HCT116 (cell line): ENCODE measurements around the gene CDC42BPB. TPM values are rescaled to one million over a fixed set of nuclear protein-coding genes. Genes with fewer than 3 reads are reported as not detected.

ENCODE experiments used
- ATAC-seq: fragments of 200-7000 bp; cut with Tn5 transposase; 2 replicates; pipeline ENCODE4 v1.9.1; 2020; ENCODE audit warnings: mild to moderate bottlenecking, moderate library complexity
- BruUV-seq: library from RNA; stranded (reverse); fragments of 400-500 nt; replicated peaks from 2 replicates; lab custom pipeline; 2021; lab: Mats Ljungman, UMichigan
- CTCF ChIA-PET: fragments of 300-600 bp; sonication (Branson Sonifier 250); formaldehyde crosslinking; loops from one replicate; lab custom pipeline; 2021; ENCODE audit warnings: antibody characterized with exemption; lab: Charles Lee
- POLR2A ChIA-PET: fragments of 300-600, 350-600 bp; sonication (Branson Sonifier 250); formaldehyde crosslinking; loops from one replicate; lab custom pipeline; 2021; ENCODE audit warnings: antibody characterized with exemption; lab: Charles Lee
- RAD21 ChIA-PET, 2 experiments: fragments of 300-600 bp; sonication (Branson Sonifier 250); formaldehyde crosslinking; loops; one replicate each; lab custom pipeline; 2023; ENCODE audit warnings: low total read pairs in 2 of 2; ENCODE audit not compliant: uncharacterized antibody in 2 of 2, unreplicated experiment in 2 of 2, low non-redundant PET in 1 of 2; lab: Charles Lee
- DNase-seq: peaks from one replicate; pipeline ENCODE4 v3.0.0-alpha.2; 2010; ENCODE audit warnings: low read depth, low spot score
- H2AFZ ChIP-seq: fragments of 200-600 bp; shearing (Covaris generic), sonication (generic); 2 replicates; pipeline ENCODE4 v1.6.1; 2017; ENCODE audit warnings: low read depth, mixed run types, mixed read lengths, antibody characterized with exemption, low read length; ENCODE audit not compliant: poor library complexity, severe bottlenecking
- H3K27ac ChIP-seq: 2 replicates; pipeline ENCODE4 v1.5.1; 2012; ENCODE audit warnings: low read depth, low read length
- H3K27me3 ChIP-seq: fragments of 200-600 bp; sonication (generic); 2 replicates; pipeline ENCODE4 v1.6.1; 2016; ENCODE audit warnings: mixed run types, low read length, mixed read lengths; ENCODE audit not compliant: insufficient read depth
- H3K36me3 ChIP-seq, 2 experiments: fragments of 200-500 bp in 1 of 2; fragments of 200-600 bp in 1 of 2; sonication (Bioruptor generic) in 1 of 2; sonication (generic) in 1 of 2; 2 replicates each; pipeline versions ENCODE4 v1.5.1 to v1.6.1; 2014 to 2016; ENCODE audit warnings: low read length in 2 of 2, inconsistent platforms in 1 of 2, mixed read lengths in 1 of 2, mixed run types in 1 of 2; ENCODE audit not compliant: insufficient read depth in 2 of 2, control insufficient read depth in 1 of 2
- H3K4me1 ChIP-seq, 2 experiments: fragments of 200-600 bp in 1 of 2; sonication (generic) in 1 of 2; 2 replicates each; pipeline versions ENCODE4 v1.5.1 to v1.6.1; 2012 to 2017; ENCODE audit warnings: low read length in 2 of 2, inconsistent platforms in 1 of 2, mild to moderate bottlenecking in 1 of 2, mixed read lengths in 1 of 2, mixed run types in 1 of 2, moderate library complexity in 1 of 2; ENCODE audit not compliant: insufficient read depth in 2 of 2, control insufficient read depth in 1 of 2
- H3K4me2 ChIP-seq: fragments of 200-600 bp; sonication (generic); 2 replicates; pipeline ENCODE4 v1.6.1; 2017; ENCODE audit warnings: mixed run types, low read length, mixed read lengths
- H3K4me3 ChIP-seq, 2 experiments: fragments of 200-600 bp in 1 of 2; sonication (generic) in 1 of 2; replicated peaks in 1 of 2; 2 replicates each; pipeline ENCODE4 v1.5.1; 2011 to 2016; ENCODE audit warnings: low read length in 2 of 2, control low read depth in 1 of 2, low read depth in 1 of 2, mild to moderate bottlenecking in 1 of 2, mixed read lengths in 1 of 2, mixed run types in 1 of 2
- H3K79me2 ChIP-seq: fragments of 200-600 bp; sonication (generic); 2 replicates; pipeline ENCODE4 v1.6.1; 2017; ENCODE audit warnings: mild to moderate bottlenecking, mixed run types, low read length, moderate library complexity, mixed read lengths; ENCODE audit not compliant: insufficient read depth
- H3K9ac ChIP-seq: fragments of 200-600 bp; sonication (generic); 2 replicates; pipeline ENCODE4 v1.6.1; 2016; ENCODE audit warnings: low read length, mixed read lengths
- H3K9me2 ChIP-seq: fragments of 200-600 bp; sonication (generic), shearing (Covaris generic); 2 replicates; pipeline ENCODE4 v1.6.1; 2017; ENCODE audit warnings: mixed run types, mild to moderate bottlenecking, moderate library complexity; ENCODE audit not compliant: insufficient read depth
- H3K9me3 ChIP-seq, 2 experiments: fragments of 200-500 bp in 1 of 2; fragments of 200-600 bp in 1 of 2; sonication (Bioruptor generic) in 1 of 2; sonication (generic) in 1 of 2; 2 replicates each; pipeline ENCODE4 v1.6.1; 2014 to 2017; ENCODE audit warnings: low read length in 2 of 2, mixed read lengths in 2 of 2, inconsistent platforms in 1 of 2, low read depth in 1 of 2, mild to moderate bottlenecking in 1 of 2, mixed run types in 1 of 2, moderate library complexity in 1 of 2; ENCODE audit not compliant: control insufficient read depth in 1 of 2, insufficient read depth in 1 of 2
- H4K20me1 ChIP-seq: fragments of 200-600 bp; sonication (generic), shearing (Covaris generic); 2 replicates; pipeline ENCODE4 v1.6.1; 2017; ENCODE audit warnings: mixed run types, mild to moderate bottlenecking, moderate library complexity; ENCODE audit not compliant: insufficient read depth
- CBX3 ChIP-seq: IDR thresholded peaks from 2 replicates; pipeline ENCODE4 v1.6.1; 2012; ENCODE audit warnings: low read depth
- CEBPB ChIP-seq: IDR thresholded peaks from 2 replicates; pipeline ENCODE4 v1.6.1; 2012; ENCODE audit warnings: low read depth
- JUND ChIP-seq: IDR thresholded peaks from 2 replicates; pipeline ENCODE4 v1.6.1; 2012
- POLR2AphosphoS5 ChIP-seq: IDR thresholded peaks from 2 replicates; pipeline ENCODE4 v1.6.1; 2011; ENCODE audit warnings: mild to moderate bottlenecking, low read depth, low read length, moderate library complexity
- RAD21 ChIP-seq: IDR thresholded peaks from 2 replicates; pipeline ENCODE4 v1.6.1; 2012; ENCODE audit warnings: low read depth, mild to moderate bottlenecking
- REST ChIP-seq: IDR thresholded peaks from 2 replicates; pipeline ENCODE4 v1.6.1; 2012; ENCODE audit warnings: low read depth
- SRF ChIP-seq: IDR thresholded peaks from 2 replicates; pipeline ENCODE4 v1.6.1; 2012; ENCODE audit warnings: low read depth
- ZNF274 ChIP-seq: fragments of 200-500 bp; sonication (Bioruptor generic); IDR thresholded peaks from 2 replicates; pipeline ENCODE4 v1.6.1; 2014; ENCODE audit warnings: mild to moderate bottlenecking, low read depth, low read length, inconsistent platforms
- intact Hi-C: fragments of 100-400 bp; cut with micrococcal nuclease; formaldehyde crosslinking; loops from 2 replicates; pipeline ENCODE4 v1.10.0; 2022
- total RNA-seq: library from RNA; stranded (reverse); gene quantifications from one replicate; pipeline ENCODE4 v1.2.1, GENCODE V29; 2021; ENCODE audit not compliant: unreplicated experiment

Gene CDC42BPB
- total RNA-seq, 1 experiment from 2014 or later: 85.6 TPM

GRCh38 chr14:102948698-102949061, 108.7 kb downstream of the CDC42BPB start:
- Histone ChIP-seq H3K4me1 (peaks cover 0 to 4% of the 10 kb centered on the region in 2 experiments; a peak in 1 of 4 replicates), H3K4me3 (no peak overlapping the region), H2AFZ (no peak overlapping the region), H3K4me2 (no peak overlapping the region), H3K9ac (no peak overlapping the region), H4K20me1 (no peaks in the 10 kb centered on the region), H3K27me3 (no peaks in the 10 kb centered on the region), H3K79me2 (no peaks in the 10 kb centered on the region), H3K9me2 (no peaks in the 10 kb centered on the region), H3K36me3 (peaks cover 26 to 38% of the 10 kb centered on the region in 2 experiments), H3K9me3 (no peaks in the 10 kb centered on the region), H3K27ac (no peak overlapping the region)
- CTCF ChIA-PET: no interaction called here
- RAD21 ChIA-PET: no interaction called here
- ATAC-seq (peak; percentile 20), DNase-seq (no peak)
- intact Hi-C loops: no loop called here
- POLR2A ChIA-PET: no interaction called here
- no peak for TF ChIP-seq ZNF274
- no peak for TF ChIP-seq CBX3
- no peak for TF ChIP-seq RAD21
- TF ChIP-seq REST: no peak
- no peak for TF ChIP-seq SRF
- no peak for TF ChIP-seq CEBPB
- TF ChIP-seq POLR2AphosphoS5: no peak
- no peak for TF ChIP-seq JUND
- no TSS peak for BruUV-seq
